Measurements from ENCODE around the gene PAK6.

The PAK6 gene

DNA sequence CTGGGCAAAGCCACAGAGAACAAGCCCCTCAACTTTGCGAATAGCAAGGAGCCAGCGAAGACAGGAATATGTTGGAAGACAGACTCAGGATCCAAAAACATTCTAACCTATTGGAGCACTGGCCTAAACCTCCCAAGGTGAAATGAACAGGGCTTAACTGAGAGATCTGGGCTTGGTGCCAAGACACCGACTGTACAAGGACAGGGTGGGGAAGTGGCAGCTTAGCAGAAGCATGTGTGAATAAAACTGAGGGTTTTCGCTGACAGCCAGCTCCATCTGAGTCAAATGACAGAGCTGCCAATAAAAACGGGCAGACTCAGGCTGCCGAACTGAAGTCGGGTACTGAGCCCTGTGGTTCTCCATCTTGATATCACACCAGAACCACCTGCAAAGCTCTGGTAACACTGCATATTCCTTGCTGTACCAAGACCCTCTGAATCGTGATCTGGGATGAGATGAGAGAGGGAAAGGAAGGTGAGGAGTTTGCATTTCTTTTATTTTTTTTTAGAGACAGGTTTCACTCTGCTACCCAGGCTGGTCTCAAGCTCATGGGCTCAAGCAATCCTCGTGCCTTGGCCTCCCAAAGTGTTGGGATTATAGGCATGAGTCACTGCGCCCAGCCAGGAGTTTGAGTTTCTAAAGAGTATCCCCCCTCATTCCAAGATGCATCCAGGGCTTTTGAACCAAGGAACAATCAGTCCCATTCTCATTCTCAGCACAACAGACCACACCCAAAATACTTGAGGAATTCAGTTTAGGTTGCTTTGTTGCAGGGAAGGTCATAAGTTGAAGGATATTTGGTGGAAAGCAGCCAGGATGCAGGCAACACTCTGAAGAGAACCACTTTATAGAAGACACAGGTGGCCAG, 74.9 kb downstream of the PAK6 start:
- peak; percentile 65 for DNase-seq

DNA sequence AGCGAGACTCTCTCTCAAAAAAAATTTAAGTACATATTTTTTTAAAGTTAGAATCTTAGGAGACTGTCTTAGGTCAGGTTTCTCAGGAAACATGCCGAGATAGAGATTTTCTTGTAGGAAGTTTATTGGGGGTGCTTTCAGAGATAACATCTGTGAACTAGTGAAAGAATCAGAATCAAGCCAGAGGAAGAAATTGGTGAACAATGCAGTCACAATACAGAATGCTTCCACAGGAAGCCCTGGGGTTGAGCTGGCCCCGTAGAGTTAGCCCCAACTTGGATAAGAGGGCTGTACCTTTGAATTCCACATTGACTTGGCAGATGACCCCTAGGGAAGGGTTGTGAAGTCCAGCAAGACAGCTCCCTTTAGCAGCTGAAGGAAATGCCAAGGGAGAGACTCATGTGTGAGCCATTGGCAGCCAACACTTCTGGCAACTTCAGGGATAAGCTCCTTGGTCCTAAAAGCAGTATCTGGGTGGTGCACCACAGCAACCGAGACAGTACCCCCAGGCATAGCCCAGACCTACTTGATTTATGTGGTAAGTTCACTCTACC, 75.9 kb downstream of the PAK6 start:
- DNase-seq: no peak

- DNase-seq: no peak
Measured at GRCh38 chr15:40316931-40317330, 78.1 kb downstream of the PAK6 start.

DNA sequence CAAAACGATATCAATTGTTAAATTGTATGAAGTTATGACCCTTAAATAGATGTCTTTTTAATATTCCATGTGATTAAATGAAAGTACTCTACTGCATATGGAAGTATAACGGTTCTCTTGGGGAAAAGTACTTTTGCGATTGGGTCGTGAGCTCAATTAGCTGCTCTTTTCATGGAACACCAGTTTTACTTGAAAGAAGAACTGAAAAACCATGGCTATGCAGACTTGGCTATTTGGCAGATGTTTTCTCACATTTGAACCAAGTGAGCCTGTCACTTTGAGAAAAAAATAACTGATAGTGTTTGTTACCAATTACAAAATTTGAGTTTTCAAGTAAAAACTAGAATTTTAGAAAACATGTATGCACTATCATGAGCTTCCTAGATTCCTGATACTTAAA, 78.7 kb downstream of the PAK6 start:
- DNase-seq: no peak

GRCh38 chr15:40320409-40320808, 81.5 kb downstream of the PAK6 start:
- DNase-seq: no peak

DNA sequence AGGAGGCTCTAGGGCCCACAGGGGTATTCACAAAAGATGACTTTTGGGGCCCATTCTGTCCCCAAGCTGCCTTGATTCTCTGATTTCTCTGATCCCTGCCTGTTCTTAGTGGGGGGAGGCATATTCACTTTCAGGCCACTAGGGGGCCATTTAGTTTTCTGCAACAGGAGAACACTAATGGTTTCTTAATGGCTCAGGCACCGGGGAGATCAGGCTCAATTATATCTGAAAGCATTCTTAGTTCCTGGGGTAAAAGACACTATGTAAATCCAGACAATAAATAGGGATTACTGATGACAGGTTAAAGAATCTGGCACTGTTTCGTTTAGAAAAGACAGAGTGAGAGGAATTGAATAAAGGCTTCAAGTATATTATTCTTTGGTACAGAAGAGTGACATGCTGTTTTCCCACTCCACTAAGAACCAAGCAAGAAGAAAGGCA, 82.1 kb downstream of the PAK6 start:
- peak; percentile 57 for DNase-seq

DNA sequence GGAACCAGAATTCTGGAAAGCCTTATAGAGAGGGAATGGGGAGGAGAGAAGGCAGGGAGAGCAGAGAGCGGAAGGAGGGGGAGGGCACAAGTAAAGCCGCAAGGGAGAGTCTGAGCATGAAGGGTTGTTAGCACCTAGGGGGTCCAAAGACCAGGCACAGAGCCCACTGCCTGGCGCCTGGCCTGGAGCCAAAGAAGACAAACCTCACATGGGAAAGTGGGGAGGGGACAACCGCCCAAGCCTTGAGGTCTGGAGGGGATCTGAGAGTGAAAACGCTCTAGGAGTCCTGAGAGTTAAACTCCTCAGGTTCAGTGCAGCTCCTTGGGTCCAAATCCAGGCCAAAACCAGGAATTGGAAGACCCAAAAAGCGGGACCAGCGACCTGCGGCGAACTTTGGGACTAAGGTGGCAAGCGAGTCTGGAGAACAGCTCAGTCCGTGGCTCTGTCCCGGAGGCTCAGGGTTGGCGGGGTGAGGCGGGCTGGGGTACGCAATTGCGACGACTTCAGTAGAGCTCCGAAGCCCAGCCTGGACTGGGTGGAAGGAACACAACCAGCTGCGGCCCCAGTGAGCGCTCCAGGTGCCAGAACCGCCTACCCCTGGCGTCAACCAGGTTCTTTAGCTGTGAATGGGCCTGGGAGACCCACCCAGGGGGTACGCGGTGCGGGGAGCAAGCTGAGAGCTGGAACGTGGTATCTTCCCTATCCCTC, 83.8 kb downstream of the PAK6 start:
- DNase-seq: peak; percentile 23

GRCh38 chr15:40323239-40323952, 84.5 kb downstream of the PAK6 start, which contains the start of gene INAFM2:
INAFM2 (plus strand) TSS chr15:40323692; CDS start chr15:40324056, 364 bp downstream.
- DNase-seq: peak; percentile 86

DNA sequence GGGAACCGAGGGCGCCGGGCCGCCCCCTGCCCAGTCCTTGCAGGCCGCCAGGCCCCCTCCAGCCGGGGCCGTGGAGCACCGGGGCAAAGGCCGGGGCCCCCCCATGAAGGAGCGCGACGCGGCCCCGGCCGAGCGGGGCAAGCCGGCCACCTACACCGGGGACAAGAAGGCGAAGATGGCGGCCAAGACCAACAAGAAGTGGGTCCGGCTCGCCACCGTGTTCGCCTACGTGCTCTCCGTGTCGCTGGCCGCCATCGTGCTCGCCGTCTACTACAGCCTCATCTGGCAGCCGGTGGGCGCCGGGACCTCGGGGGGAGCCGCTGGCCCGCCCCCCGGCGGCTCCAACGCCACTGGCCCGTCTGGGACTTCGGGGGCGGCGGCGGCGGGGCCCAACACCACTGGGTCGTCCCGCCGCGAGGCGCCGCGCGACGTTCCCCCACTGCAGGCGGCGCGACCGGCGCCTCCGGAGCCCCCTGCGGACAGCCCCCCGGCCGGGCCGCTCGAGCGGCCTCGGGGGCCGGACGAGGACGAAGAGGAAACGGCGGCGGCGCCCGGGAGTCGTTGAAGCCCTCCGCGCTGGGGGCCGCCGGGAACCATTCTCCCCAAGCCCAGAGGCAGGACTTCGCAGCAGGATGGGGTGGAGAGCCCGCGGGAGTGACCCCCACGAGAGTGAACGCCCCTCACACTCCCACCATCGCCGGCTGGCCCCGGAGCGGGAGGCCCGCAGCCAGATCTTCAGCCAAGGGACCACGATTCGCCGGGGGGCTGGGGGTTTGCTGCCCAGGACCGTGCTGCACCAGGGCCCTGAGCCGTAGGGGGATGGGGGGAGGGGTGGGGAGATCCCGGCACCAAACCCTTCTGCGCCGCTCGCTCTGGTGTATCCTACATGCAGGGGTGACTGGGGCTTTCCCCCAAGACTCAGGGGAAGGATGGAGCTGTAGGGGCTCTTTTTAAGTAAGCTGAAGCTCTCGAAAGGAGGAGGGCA, 85.4 kb downstream of the PAK6 start:
- DNase-seq: peak; percentile 4

DNA sequence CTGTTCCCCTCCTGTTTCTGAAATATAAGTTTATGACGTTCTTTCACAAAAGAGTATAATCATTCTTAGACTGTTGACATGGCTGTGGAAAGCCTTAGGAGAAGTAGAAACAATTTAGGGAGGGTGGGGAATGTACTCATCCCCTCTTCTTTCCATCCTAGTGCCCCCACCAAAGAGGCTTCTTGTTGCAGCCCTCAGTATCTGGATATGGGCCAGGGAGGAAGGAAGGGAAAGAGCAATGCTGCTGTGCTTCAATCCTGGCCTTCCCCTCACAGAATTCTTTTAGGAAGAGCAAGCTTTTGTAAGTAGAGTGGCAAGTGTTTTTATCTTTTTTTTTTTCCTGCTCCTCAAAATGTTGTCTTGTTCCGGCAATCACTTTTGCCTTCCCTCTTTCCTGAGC, 86.3 kb downstream of the PAK6 start:
- DNase-seq: no peak

DNA sequence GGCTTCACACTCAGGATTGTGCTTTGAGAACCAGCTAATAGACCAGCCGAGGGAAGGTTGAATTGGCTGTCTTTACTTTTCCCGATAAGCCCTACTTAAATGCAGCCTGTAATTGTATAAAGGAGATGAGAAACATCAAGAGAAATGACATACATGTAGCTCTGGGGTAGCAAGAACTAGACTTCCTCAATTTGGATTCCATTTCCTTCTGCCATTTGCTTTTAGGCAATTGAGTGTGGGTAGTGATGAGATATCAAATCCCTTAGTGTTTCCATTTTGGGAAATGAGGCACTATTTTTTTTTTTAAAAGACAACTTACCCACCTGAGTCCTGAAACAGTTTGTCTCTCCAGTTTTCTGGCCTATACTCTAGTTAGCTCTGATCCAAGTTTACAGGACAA, 86.8 kb downstream of the PAK6 start:
- DNase-seq: no peak
